ENCODE data around the gene TMEM128.

- TF ChIP-seq CTCF (IDR thresholded peaks at IDR 0.05) (no peak), TEAD4 (IDR thresholded peaks at IDR 0.05; ENCODE audit: borderline replicate concordance, insufficient read depth) (no peak), GABPA (IDR thresholded peaks at IDR 0.05; ENCODE audit: low read depth) (no peak), POLR2AphosphoS5 (IDR thresholded peaks at IDR 0.05; ENCODE audit: low read depth, low read length) (no peak), JUND (IDR thresholded peaks at IDR 0.05) (no peak), MAX (IDR thresholded peaks at IDR 0.05; ENCODE audit: low read depth) (no peak), EP300 (IDR thresholded peaks at IDR 0.05; ENCODE audit: borderline replicate concordance in 1 of 2, low read depth in 1 of 2, low read length in 1 of 2) (no peak), RAD21 (IDR thresholded peaks at IDR 0.05; ENCODE audit: low read length) (no peak)
Observed at GRCh38 chr4:4268776-4269175, 20.8 kb upstream of the TMEM128 start.

All from SK-N-SH (cell line).